Astrocyte (in vitro differentiated cells and primary cell): ENCODE results near the gene CMTM4. TPM values are rescaled to one million over a fixed set of nuclear protein-coding genes. Genes with fewer than 3 reads are reported as not detected.

Experiments used
- DNase-seq: peaks from one replicate; pipeline ENCODE4 v3.0.0-alpha.2; 2010; ENCODE audit warnings: low read depth
- FAIRE-seq: peaks from 2 replicates; lab custom pipeline; 2011; peaks lifted over from hg19 to GRCh38; lab: Jason Lieb, UNC
- H2AFZ ChIP-seq: 2 replicates; pipeline ENCODE4 v1.6.0; 2012; ENCODE audit warnings: low read depth, low read length, inconsistent platforms
- H3K27ac ChIP-seq: 2 replicates; pipeline ENCODE4 v1.5.1; 2011; ENCODE audit warnings: low read depth, low read length, inconsistent platforms
- H3K27me3 ChIP-seq: 2 replicates; pipeline ENCODE4 v1.6.0; 2011; ENCODE audit warnings: low read length, inconsistent platforms; ENCODE audit not compliant: insufficient read depth
- H3K36me3 ChIP-seq: 2 replicates; pipeline ENCODE4 v1.5.1; 2011; ENCODE audit warnings: low read length, inconsistent platforms; ENCODE audit not compliant: insufficient read depth
- H3K4me1 ChIP-seq: 2 replicates; pipeline ENCODE4 v1.5.1; 2011; ENCODE audit warnings: low read length, inconsistent platforms; ENCODE audit not compliant: insufficient read depth
- H3K4me2 ChIP-seq: 2 replicates; pipeline ENCODE4 v1.6.0; 2012; ENCODE audit warnings: low read length, inconsistent platforms
- H3K4me3 ChIP-seq: 2 replicates; pipeline ENCODE4 v1.5.1; 2011; ENCODE audit warnings: low read depth, mild to moderate bottlenecking, low read length, inconsistent platforms; ENCODE audit not compliant: insufficient read depth
- H3K79me2 ChIP-seq: 2 replicates; pipeline ENCODE4 v1.6.0; 2012; ENCODE audit warnings: mild to moderate bottlenecking, low read length, inconsistent platforms; ENCODE audit not compliant: insufficient read depth
- H3K9ac ChIP-seq: 2 replicates; pipeline ENCODE4 v1.6.0; 2012; ENCODE audit warnings: mild to moderate bottlenecking, low read length, inconsistent platforms
- H3K9me3 ChIP-seq: 2 replicates; pipeline ENCODE4 v1.5.1; 2012; ENCODE audit warnings: low read depth, mild to moderate bottlenecking, low read length, inconsistent platforms; ENCODE audit not compliant: insufficient read depth
- H4K20me1 ChIP-seq: 2 replicates; pipeline ENCODE4 v1.6.0; 2012; ENCODE audit warnings: low read length, inconsistent platforms; ENCODE audit not compliant: insufficient read depth
- H3K27ac Mint-ChIP-seq: one replicate; pipeline ENCODE4 v1.8.0; 2021; ENCODE audit warnings: mild to moderate bottlenecking, mixed read lengths; ENCODE audit not compliant: unreplicated experiment
- H3K27me3 Mint-ChIP-seq: one replicate; pipeline ENCODE4 v1.8.0; 2021; ENCODE audit warnings: low read depth, mixed read lengths; ENCODE audit not compliant: unreplicated experiment
- H3K36me3 Mint-ChIP-seq: one replicate; pipeline ENCODE4 v1.8.0; 2021; ENCODE audit warnings: low read depth, mixed read lengths; ENCODE audit not compliant: unreplicated experiment
- H3K4me1 Mint-ChIP-seq: one replicate; pipeline ENCODE4 v1.8.0; 2021; ENCODE audit warnings: low read depth, mixed read lengths; ENCODE audit not compliant: unreplicated experiment
- H3K4me3 Mint-ChIP-seq: one replicate; pipeline ENCODE4 v1.8.0; 2021; ENCODE audit warnings: mild to moderate bottlenecking, moderate library complexity, mixed read lengths; ENCODE audit not compliant: unreplicated experiment
- H3K9me3 Mint-ChIP-seq: one replicate; pipeline ENCODE4 v1.8.0; 2021; ENCODE audit warnings: mild to moderate bottlenecking, mixed read lengths; ENCODE audit not compliant: unreplicated experiment
- CTCF ChIP-seq: IDR thresholded peaks from 2 replicates; pipeline ENCODE4 v1.5.1; 2011; ENCODE audit warnings: low read depth, mild to moderate bottlenecking, inconsistent platforms, low read length, moderate library complexity; ENCODE audit not compliant: insufficient read depth
- EZH2 ChIP-seq: IDR thresholded peaks from 2 replicates; pipeline ENCODE4 v1.6.1; 2012; ENCODE audit warnings: mild to moderate bottlenecking, low read length, inconsistent platforms; ENCODE audit not compliant: insufficient read depth
- total RNA-seq: library from RNA; stranded (reverse); gene quantifications from 2 replicates; pipeline ENCODE4 v1.2.1, GENCODE V29; 2021

The CMTM4 gene
- total RNA-seq, 1 donor from 2014 or later, result 20.9 TPM

GRCh38 chr16:66622863-66623262 is 73.7 kb downstream of the CMTM4 start:
- no peaks in the 10 kb centered on the region for H3K36me3 ChIP-seq
- H3K27ac ChIP-seq, result no peak overlapping the region
- H3K79me2 ChIP-seq, result no peaks in the 10 kb centered on the region
- H3K4me1 Mint-ChIP-seq, result peaks cover 32% of the 10 kb centered on the region
- H3K9ac ChIP-seq, result no peak overlapping the region
- peaks cover 26% of the 10 kb centered on the region for H3K4me1 ChIP-seq
- no peak overlapping the region for H3K27ac Mint-ChIP-seq
- H3K4me2 ChIP-seq, result no peak overlapping the region
- H3K4me3 ChIP-seq, result no peak overlapping the region
- no peaks in the 10 kb centered on the region for H3K9me3 Mint-ChIP-seq
- H2AFZ ChIP-seq, result no peak overlapping the region
- FAIRE-seq (no peak), DNase-seq (peak; percentile 23)
- H3K4me3 Mint-ChIP-seq, result no peak overlapping the region
- no peaks in the 10 kb centered on the region for H4K20me1 ChIP-seq
- H3K9me3 ChIP-seq, result no peaks in the 10 kb centered on the region
- H3K27me3 ChIP-seq, result no peaks in the 10 kb centered on the region
- no peaks in the 10 kb centered on the region for H3K27me3 Mint-ChIP-seq
- peaks cover 18% of the 10 kb centered on the region for H3K36me3 Mint-ChIP-seq
- TF ChIP-seq EZH2 (no peak), CTCF (no peak)

GRCh38 chr16:66621973-66622372 is 74.6 kb downstream of the CMTM4 start:
- H3K9ac ChIP-seq, result no peak overlapping the region
- H3K36me3 ChIP-seq, result no peaks in the 10 kb centered on the region
- H3K4me1 Mint-ChIP-seq, result peaks cover 35% of the 10 kb centered on the region
- H3K9me3 ChIP-seq, result no peaks in the 10 kb centered on the region
- no peaks in the 10 kb centered on the region for H3K9me3 Mint-ChIP-seq
- H3K36me3 Mint-ChIP-seq, result peaks cover 18% of the 10 kb centered on the region
- no peak overlapping the region for H3K4me3 ChIP-seq
- H3K79me2 ChIP-seq, result no peaks in the 10 kb centered on the region
- no peak for TF ChIP-seq CTCF
- TF ChIP-seq EZH2, result no peak
- H2AFZ ChIP-seq, result no peak overlapping the region
- H3K27me3 Mint-ChIP-seq, result no peaks in the 10 kb centered on the region
- no peak overlapping the region for H3K4me3 Mint-ChIP-seq
- H3K27ac Mint-ChIP-seq, result no peak overlapping the region
- FAIRE-seq (no peak), DNase-seq (no peak)
- H3K27ac ChIP-seq, result no peak overlapping the region
- H3K4me2 ChIP-seq, result no peak overlapping the region
- peaks cover 35% of the 10 kb centered on the region for H3K4me1 ChIP-seq
- H3K27me3 ChIP-seq, result no peaks in the 10 kb centered on the region
- H4K20me1 ChIP-seq, result no peaks in the 10 kb centered on the region

GRCh38 chr16:66620429-66620795 is 76.1 kb downstream of the CMTM4 start:
- H3K27ac ChIP-seq, result peak overlapping the region; percentile 86
- no peaks in the 10 kb centered on the region for H3K79me2 ChIP-seq
- H3K4me2 ChIP-seq, result peak overlapping the region; percentile 78
- peaks cover 44% of the 10 kb centered on the region for H3K4me1 ChIP-seq
- no peaks in the 10 kb centered on the region for H3K9me3 ChIP-seq
- Mint-ChIP-seq H3K27ac (no peak overlapping the region), H3K27me3 (no peaks in the 10 kb centered on the region), H3K36me3 (peaks cover 18% of the 10 kb centered on the region), H3K4me1 (peaks cover 44% of the 10 kb centered on the region), H3K4me3 (no peak overlapping the region), H3K9me3 (no peaks in the 10 kb centered on the region)
- no peaks in the 10 kb centered on the region for H3K36me3 ChIP-seq
- H3K9ac ChIP-seq, result peak overlapping the region; percentile 37
- H3K27me3 ChIP-seq, result no peaks in the 10 kb centered on the region
- no peak overlapping the region for H2AFZ ChIP-seq
- H3K4me3 ChIP-seq, result no peak overlapping the region
- H4K20me1 ChIP-seq, result no peaks in the 10 kb centered on the region
- FAIRE-seq (no peak), DNase-seq (no peak)
- no peak for TF ChIP-seq EZH2
- TF ChIP-seq CTCF, result no peak
